ENCODE measurements around the gene NADK2. TPM values are rescaled to one million over a fixed set of nuclear protein-coding genes. Genes with fewer than 3 reads are reported as not detected.
A peak's percentile ranks its signal among the peaks of the same experiment; 100 is the strongest.

Gene NADK2
- total RNA-seq, 1 experiment from 2014 or later: 12.2 TPM

GRCh38 chr5:36156619-36157018 lies 85.1 kb downstream of the NADK2 start:
- DNase-seq: no peak
- no peak overlapping the region for H3K4me3 Mint-ChIP-seq
- no peak overlapping the region for H3K18ac ChIP-seq (ENCODE audit: insufficient read length, low read depth, low read length)
- peaks cover 37 to 74% (median 59%) of the 10 kb centered on the region in 3 experiments; a peak in 6 of 7 replicates for H3K36me3 Mint-ChIP-seq (ENCODE audit: insufficient read depth in 1 of 3, low read depth in 3 of 3)
- no peaks in the 10 kb centered on the region for H3K27me3 Mint-ChIP-seq (ENCODE audit: low read depth)
- H2AFZ ChIP-seq (ENCODE audit: low read length): no peak overlapping the region
- H3K4me1 ChIP-seq (ENCODE audit: insufficient read depth, low read length): no peaks in the 10 kb centered on the region
- H3K27ac Mint-ChIP-seq: peak overlapping the region in 1 of 3 experiments; percentile 56; a peak in 1 of 7 replicates
- peaks cover 6% of the 10 kb centered on the region; the same call in 1 of the 2 replicates for H3K79me2 ChIP-seq (ENCODE audit: insufficient read depth, low read length)
- TF ChIP-seq CTCF (conservative IDR thresholded peaks at IDR 0.05): no peak
- H3K23ac ChIP-seq (ENCODE audit: insufficient read length, low read depth, low read length): no peak overlapping the region
- H3K4me2 ChIP-seq (ENCODE audit: insufficient read depth, insufficient read length, low read length): no peak overlapping the region
- no peak overlapping the region for H2BK5ac ChIP-seq (ENCODE audit: insufficient read length, low read length)
- H4K20me1 ChIP-seq (ENCODE audit: control insufficient read depth, insufficient read depth, insufficient read length): no peaks in the 10 kb centered on the region
- no peak overlapping the region for H4K91ac ChIP-seq (ENCODE audit: insufficient read length, low read depth, low read length)
- 0 out of 5 replicates have a peak, but pooled peaks cover 0 to 3% of the 10 kb centered on the region in 2 experiments for H3K9me3 Mint-ChIP-seq
- no peak overlapping the region for H2BK12ac ChIP-seq (ENCODE audit: insufficient read length, low read depth, low read length)
- no peak overlapping the region for H2BK120ac ChIP-seq (ENCODE audit: low read depth, low read length, poor library complexity, severe bottlenecking)
- H3K56ac ChIP-seq (ENCODE audit: insufficient read length, low read depth, low read length): no peak overlapping the region
- no peaks in the 10 kb centered on the region for H3K9me3 ChIP-seq (ENCODE audit: control insufficient read depth, low read depth, low read length)
- H3K79me1 ChIP-seq (ENCODE audit: insufficient read depth, low read depth, low read length, poor library complexity, severe bottlenecking): peaks cover 18% of the 10 kb centered on the region
- H3K9ac ChIP-seq (ENCODE audit: extremely low read depth, insufficient read length, low read length): no peak overlapping the region
- no peak overlapping the region for H2BK15ac ChIP-seq (ENCODE audit: low read depth, low read length)
- no peak overlapping the region for H3T11ph ChIP-seq (ENCODE audit: low read length)
- no peak overlapping the region for H3K27ac ChIP-seq (ENCODE audit: insufficient read length, low read depth, low read length)
- peaks cover 14 to 24% of the 10 kb centered on the region in 2 experiments for H3K4me1 Mint-ChIP-seq
- H3K23me2 ChIP-seq (ENCODE audit: insufficient read length, low read depth, low read length, poor library complexity, severe bottlenecking): peaks cover 7% of the 10 kb centered on the region
- no peak overlapping the region for H2AK5ac ChIP-seq (ENCODE audit: insufficient read length, low read length)
- no peak overlapping the region for H2BK20ac ChIP-seq (ENCODE audit: low read depth, low read length, poor library complexity, severe bottlenecking)
- H4K5ac ChIP-seq (ENCODE audit: insufficient read length, low read depth, low read length): no peak overlapping the region
- no peak overlapping the region for H4K8ac ChIP-seq (replicated peaks; ENCODE audit: insufficient read length, low read depth, low read length)
- no peak overlapping the region for H3K14ac ChIP-seq (ENCODE audit: insufficient read depth, low read length)
- H3K27me3 ChIP-seq (ENCODE audit: insufficient read depth, low read length): no peaks in the 10 kb centered on the region
- WGBS (ENCODE audit: extremely low coverage, insufficient read length, low lambda C conversion rate): no CpG with 5 or more reads among the region's 1 CpG
- H3K4ac ChIP-seq (ENCODE audit: low read depth, low read length): no peak overlapping the region
